Measurements from ENCODE around the gene CEP57. TPM values are rescaled to one million over a fixed set of nuclear protein-coding genes. Genes with fewer than 3 reads are reported as not detected.
A peak's percentile ranks its signal among the peaks of the same experiment; 100 is the strongest.

The CEP57 gene
- 10 to 100 TPM; 40.2 to 59.8 (median 54.2) TPM for polyA plus RNA-seq (ENCODE audit: low read depth in 6 of 6)

- H3K4me1 Mint-ChIP-seq = peaks cover 29 to 59% (median 42%) of the 10 kb centered on the region in 3 donors
- DNase-seq (peak; percentile 95), ATAC-seq (ENCODE audit: low read depth in 2 of 2) (peak; percentile 62 to 66)
- H3K9me3 Mint-ChIP-seq = no peaks in the 10 kb centered on the region
- H3K4me3 Mint-ChIP-seq = peak within 1 kb of the TSS; percentile 97 to 100 (median 100)
- peaks cover 0 to 9% of the 10 kb centered on the region in 2 donors for H3K36me3 Mint-ChIP-seq
- peak within 1 kb of the TSS; percentile 100 for H3K27ac Mint-ChIP-seq
- H3K27me3 Mint-ChIP-seq = no peaks in the 10 kb centered on the region
Measured at GRCh38 chr11:95790123-95790932, at the start of gene CEP57. CEP57 (plus strand) TSS chr11:95790498; CDS start chr11:95790699, 201 bp downstream.

- H3K27ac Mint-ChIP-seq = peak overlapping the region in 1 of 6 donors; percentile 4
- DNase-seq = no peak
- no peak overlapping the region for H3K4me3 Mint-ChIP-seq
- H3K9me3 Mint-ChIP-seq = peaks cover 0 to 2% (median 0%) of the 10 kb centered on the region in 7 donors
- no peaks in the 10 kb centered on the region for H3K36me3 Mint-ChIP-seq
- H3K4me1 Mint-ChIP-seq = peaks cover 8 to 13% (median 11%) of the 10 kb centered on the region in 3 donors
- no peak for ATAC-seq (ENCODE audit: low read depth in 2 of 2)
- H3K27me3 Mint-ChIP-seq = no peaks in the 10 kb centered on the region
Measured at GRCh38 chr11:95750101-95750500, 40.2 kb upstream of the CEP57 start.

- DNase-seq (no peak), ATAC-seq (ENCODE audit: low read depth in 2 of 2) (no peak)
- Mint-ChIP-seq H3K4me1 (peaks cover 8 to 16% (median 11%) of the 10 kb centered on the region in 3 donors), H3K9me3 (peaks cover 0 to 2% (median 0%) of the 10 kb centered on the region in 7 donors), H3K4me3 (no peak overlapping the region), H3K36me3 (no peaks in the 10 kb centered on the region), H3K27ac (peak overlapping the region in 3 of 6 donors; percentile 8 to 80 (median 24)), H3K27me3 (no peaks in the 10 kb centered on the region)
Measured at GRCh38 chr11:95751515-95751914, 38.8 kb upstream of the CEP57 start.

- Mint-ChIP-seq H3K4me1 (peaks cover 5 to 20% (median 16%) of the 10 kb centered on the region in 3 donors), H3K27ac (peak overlapping the region in 2 of 6 donors; percentile 29 to 65), H3K27me3 (no peaks in the 10 kb centered on the region), H3K4me3 (no peak overlapping the region), H3K9me3 (no peaks in the 10 kb centered on the region), H3K36me3 (peaks cover 0 to 7% of the 10 kb centered on the region in 2 donors)
- DNase-seq (no peak), ATAC-seq (ENCODE audit: low read depth in 2 of 2) (no peak)
Measured at GRCh38 chr11:95760941-95761340, 29.4 kb upstream of the CEP57 start.

GRCh38 chr11:95762534-95762933 is 27.8 kb upstream of the CEP57 start:
- ATAC-seq (ENCODE audit: low read depth in 2 of 2) = no peak
- H3K36me3 Mint-ChIP-seq = peaks cover 0 to 7% of the 10 kb centered on the region in 2 donors

GRCh38 chr11:95764267-95764898 is 25.9 kb upstream of the CEP57 start:
- H3K27me3 Mint-ChIP-seq = no peaks in the 10 kb centered on the region
- ATAC-seq (ENCODE audit: low read depth in 2 of 2) = peak; percentile 86
- no peaks in the 10 kb centered on the region for H3K9me3 Mint-ChIP-seq
- H3K27ac Mint-ChIP-seq = peak overlapping the region in 1 of 6 donors; percentile 27
- peak; percentile 69 for DNase-seq
- peaks cover 0 to under 1% of the 10 kb centered on the region in 2 donors for H3K36me3 Mint-ChIP-seq
- H3K4me1 Mint-ChIP-seq = peaks cover 0 to 15% (median 12%) of the 10 kb centered on the region in 3 donors
- H3K4me3 Mint-ChIP-seq = no peak overlapping the region

More at GRCh38 chr11:95762534-95762933, 27.8 kb upstream of the CEP57 start:
- Mint-ChIP-seq H3K4me1 (peaks cover 5 to 19% (median 16%) of the 10 kb centered on the region in 3 donors), H3K9me3 (no peaks in the 10 kb centered on the region), H3K27me3 (no peaks in the 10 kb centered on the region), H3K4me3 (no peak overlapping the region), H3K27ac (peak overlapping the region in 4 of 6 donors; percentile 36 to 65 (median 53))
- no peak for DNase-seq

- Mint-ChIP-seq H3K36me3 (no peaks in the 10 kb centered on the region), H3K4me1 (peaks cover 0 to 8% (median 0%) of the 10 kb centered on the region in 3 donors), H3K27me3 (no peaks in the 10 kb centered on the region), H3K27ac (no peak overlapping the region), H3K9me3 (no peaks in the 10 kb centered on the region), H3K4me3 (no peak overlapping the region)
- DNase-seq (no peak), ATAC-seq (ENCODE audit: low read depth in 2 of 2) (no peak)
Measured at GRCh38 chr11:95766701-95767100, 23.6 kb upstream of the CEP57 start.

- Mint-ChIP-seq H3K36me3 (peaks cover 0 to under 1% of the 10 kb centered on the region in 2 donors), H3K4me1 (peaks cover 0 to 8% (median 0%) of the 10 kb centered on the region in 3 donors), H3K4me3 (no peak overlapping the region), H3K27me3 (no peaks in the 10 kb centered on the region), H3K9me3 (no peaks in the 10 kb centered on the region), H3K27ac (peak overlapping the region in 5 of 6 donors; percentile 1 to 72 (median 22))
- ATAC-seq (ENCODE audit: low read depth in 2 of 2) = no peak
- no peak for DNase-seq
Measured at GRCh38 chr11:95767498-95767897, 22.8 kb upstream of the CEP57 start.

- no peaks in the 10 kb centered on the region for H3K27me3 Mint-ChIP-seq
- peaks cover 0 to 5% (median 0%) of the 10 kb centered on the region in 3 donors for H3K4me1 Mint-ChIP-seq
- no peaks in the 10 kb centered on the region for H3K9me3 Mint-ChIP-seq
- ATAC-seq (ENCODE audit: low read depth in 2 of 2) (no peak), DNase-seq (no peak)
- H3K36me3 Mint-ChIP-seq = peaks cover 0 to 4% of the 10 kb centered on the region in 2 donors
- no peak overlapping the region for H3K4me3 Mint-ChIP-seq
- H3K27ac Mint-ChIP-seq = peak overlapping the region in 4 of 6 donors; percentile 17 to 33 (median 20)
Measured at GRCh38 chr11:95768521-95768920, 21.8 kb upstream of the CEP57 start.

GRCh38 chr11:95776859-95777258 is 13.4 kb upstream of the CEP57 start:
- Mint-ChIP-seq H3K36me3 (peaks cover 0 to 14% of the 10 kb centered on the region in 2 donors), H3K27ac (no peak overlapping the region), H3K9me3 (no peaks in the 10 kb centered on the region)

GRCh38 chr11:95778699-95779098 is 11.6 kb upstream of the CEP57 start:
- Mint-ChIP-seq H3K36me3 (peaks cover under 1 to 14% of the 10 kb centered on the region in 2 donors), H3K4me3 (no peak overlapping the region), H3K9me3 (no peaks in the 10 kb centered on the region), H3K4me1 (peaks cover 14 to 25% (median 24%) of the 10 kb centered on the region in 3 donors), H3K27ac (peak overlapping the region in 4 of 6 donors; percentile 2 to 69 (median 37)), H3K27me3 (no peaks in the 10 kb centered on the region)
- no peak for DNase-seq
- no peak for ATAC-seq (ENCODE audit: low read depth in 2 of 2)

More at GRCh38 chr11:95776859-95777258, 13.4 kb upstream of the CEP57 start:
- DNase-seq (no peak), ATAC-seq (ENCODE audit: low read depth in 2 of 2) (no peak)
- Mint-ChIP-seq H3K4me1 (peaks cover 10 to 19% (median 16%) of the 10 kb centered on the region in 3 donors), H3K27me3 (no peaks in the 10 kb centered on the region), H3K4me3 (no peak overlapping the region)

- H3K27ac Mint-ChIP-seq = peak overlapping the region; percentile 6 to 80 (median 58)
- DNase-seq (no peak), ATAC-seq (ENCODE audit: low read depth in 2 of 2) (peak; percentile 96 to 100)
- no peaks in the 10 kb centered on the region for H3K9me3 Mint-ChIP-seq
- peaks cover 7 to 15% of the 10 kb centered on the region in 2 donors for H3K36me3 Mint-ChIP-seq
- H3K27me3 Mint-ChIP-seq = no peaks in the 10 kb centered on the region
- H3K4me3 Mint-ChIP-seq = no peak overlapping the region
- H3K4me1 Mint-ChIP-seq = peaks cover 19 to 30% (median 24%) of the 10 kb centered on the region in 3 donors
Measured at GRCh38 chr11:95780544-95780943, 9.8 kb upstream of the CEP57 start.

GRCh38 chr11:95788921-95789505 is 1.3 kb upstream of the CEP57 start:
- Mint-ChIP-seq H3K9me3 (no peaks in the 10 kb centered on the region), H3K4me1 (peaks cover 27 to 49% (median 39%) of the 10 kb centered on the region in 3 donors), H3K27ac (peak overlapping the region; percentile 72 to 100 (median 100)), H3K4me3 (peak overlapping the region; percentile 97 to 100 (median 100)), H3K36me3 (peaks cover 4 to 10% of the 10 kb centered on the region in 2 donors), H3K27me3 (no peaks in the 10 kb centered on the region)
- no peak for ATAC-seq (ENCODE audit: low read depth in 2 of 2)
- DNase-seq = peak; percentile 42
